HepG2 (cell line): ENCODE measurements around the gene LTBR. TPM values are rescaled to one million over a fixed set of nuclear protein-coding genes. Genes with fewer than 3 reads are reported as not detected.

Experiments
- ARHGAP35 ChIP-seq: sonication (generic); formaldehyde crosslinking; IDR thresholded peaks from 2 replicates; pipeline ENCODE4 v1.9.0; 2022; ENCODE audit warnings: mild to moderate bottlenecking, inconsistent platforms, moderate library complexity, missing genetic modification reagents, borderline replicate concordance
- ATF2 ChIP-seq: sonication (generic); formaldehyde crosslinking; IDR thresholded peaks from 2 replicates; pipeline ENCODE4 v1.4.0; 2020; ENCODE audit warnings: missing genetic modification reagents
- DR1 ChIP-seq: sonication (generic); formaldehyde crosslinking; IDR thresholded peaks from 2 replicates; pipeline ENCODE4 v1.8.0; 2021; ENCODE audit warnings: mild to moderate bottlenecking, missing genetic modification reagents, inconsistent platforms
- ETV6 ChIP-seq: sonication (generic); formaldehyde crosslinking; conservative IDR thresholded peaks from 2 replicates; pipeline ENCODE4 v1.4.0; 2020; ENCODE audit warnings: missing genetic modification reagents
- FOXC1 ChIP-seq: sonication (generic); formaldehyde crosslinking; IDR thresholded peaks from 2 replicates; pipeline ENCODE4 v1.8.0; 2022; ENCODE audit warnings: mild to moderate bottlenecking, missing genetic modification reagents, borderline replicate concordance
- GATA4 ChIP-seq: sonication (generic); IDR thresholded peaks from 2 replicates; pipeline ENCODE4 v1.6.1; 2016; ENCODE audit warnings: antibody characterized with exemption, low read depth, borderline replicate concordance
- GTF3A ChIP-seq: sonication (generic); formaldehyde crosslinking; conservative IDR thresholded peaks from 2 replicates; pipeline ENCODE4 v1.4.0; 2020; ENCODE audit warnings: mild to moderate bottlenecking, missing genetic modification reagents
- MED8 ChIP-seq: sonication (generic); formaldehyde crosslinking; IDR thresholded peaks from 2 replicates; pipeline ENCODE4 v1.8.1; 2023; ENCODE audit warnings: mild to moderate bottlenecking, missing genetic modification reagents; ENCODE audit not compliant: insufficient replicate concordance
- NFIB ChIP-seq: sonication (generic); formaldehyde crosslinking; IDR thresholded peaks from 2 replicates; pipeline ENCODE4 v1.9.0; 2021; ENCODE audit warnings: missing genetic modification reagents, mild to moderate bottlenecking, borderline replicate concordance
- PLRG1 ChIP-seq: fragments of 450-650 bp; conservative IDR thresholded peaks from 2 replicates; pipeline ENCODE4 v1.6.1; 2016
- POLR2AphosphoS2 ChIP-seq: IDR thresholded peaks from 2 replicates; pipeline ENCODE4 v1.6.1; 2011; ENCODE audit warnings: low read depth, low read length, improper control_type of control experiment
- RAD21 ChIP-seq: fragments of 450-650 bp; formaldehyde crosslinking; IDR thresholded peaks from 2 replicates; pipeline ENCODE4 v1.5.0; 2020; ENCODE audit warnings: mild to moderate bottlenecking
- RCOR2 ChIP-seq: IDR thresholded peaks from 2 replicates; pipeline ENCODE4 v1.6.1; 2016; ENCODE audit warnings: missing biosample characterization, missing genetic modification reagents
- SMYD3 ChIP-seq: sonication (generic); formaldehyde crosslinking; IDR thresholded peaks from 2 replicates; pipeline ENCODE4 v1.8.1; 2023; ENCODE audit warnings: mild to moderate bottlenecking, missing genetic modification reagents
- SNRNP70 ChIP-seq: fragments of 200-400 bp; formaldehyde crosslinking; IDR thresholded peaks from 2 replicates; pipeline ENCODE4 v1.6.1; 2017; ENCODE audit warnings: mild to moderate bottlenecking, low read depth, low read length, moderate library complexity
- ZBTB40 ChIP-seq, 2 experiments: fragments of 450-650 bp in 1 of 2; sonication (generic) in 1 of 2; formaldehyde crosslinking in 1 of 2; IDR thresholded peaks; 2 replicates each; pipeline versions ENCODE4 v1.6.1 to v1.8.0; 2016 to 2022; ENCODE audit warnings: antibody characterized with exemption in 1 of 2, mild to moderate bottlenecking in 1 of 2, missing genetic modification reagents in 1 of 2
- ZMYM2 ChIP-seq: sonication (generic); formaldehyde crosslinking; IDR thresholded peaks from 2 replicates; pipeline ENCODE4 v1.8.0; 2022; ENCODE audit warnings: mild to moderate bottlenecking, missing genetic modification reagents
- ZNF556 ChIP-seq: sonication (generic); formaldehyde crosslinking; IDR thresholded peaks from 2 replicates; pipeline ENCODE4 v1.4.0; 2020; ENCODE audit warnings: mild to moderate bottlenecking, missing genetic modification reagents, borderline replicate concordance
- ZNF569 ChIP-seq: sonication (generic); formaldehyde crosslinking; IDR thresholded peaks from 2 replicates; pipeline ENCODE4 v1.5.0; 2020; ENCODE audit warnings: mild to moderate bottlenecking, missing genetic modification reagents, moderate library complexity, borderline replicate concordance
- ZSCAN12 ChIP-seq: sonication (generic); formaldehyde crosslinking; IDR thresholded peaks from 2 replicates; pipeline ENCODE4 v1.9.0; 2021; ENCODE audit warnings: mild to moderate bottlenecking, missing genetic modification reagents
- polyA plus RNA-seq, 8 experiments: library from polyadenylated mRNA; depleted of rRNA in 3 of 8; stranded (reverse) in 7 of 8; unstranded in 1 of 8; fragments of >200 nt; fragmentation: Illumina TruSeq in 4 of 8; extraction: Trizol in 4 of 8; gene quantifications; 2 replicates each; pipeline versions ENCODE4 v1.2.1 to v1.2.3, GENCODE V29; 2011 to 2016; ENCODE audit warnings: low read depth in 4 of 8, missing spikeins in 1 of 8, mixed read lengths in 1 of 8; ENCODE audit not compliant: insufficient read depth in 1 of 8
- total RNA-seq, 5 experiments: library from RNA; depleted of rRNA; stranded (reverse); fragments of >200 nt; fragmentation: Illumina TruSeq; extraction: Trizol; gene quantifications; 2 replicates each; pipeline ENCODE4 v1.2.3, GENCODE V29; 2016; ENCODE audit warnings: low read depth in 1 of 5

Gene LTBR
- total and polyA plus RNA-seq, 2 of the 13 experiments (the other 11 are each of a cell fraction or from before 2014, with no cell fraction given): 31.4 to 34.8 TPM

GRCh38 chr12:6341417-6342139 is 42.4 kb upstream of the LTBR start, which contains the start of gene TNFRSF1A (continued):
- TF ChIP-seq ZBTB40 (IDR thresholded peaks at IDR 0.05) (no peak), ZBTB40 (CRISPR knock-in tag; IDR thresholded peaks at IDR 0.05) (peak; percentile 45; the same call in 1 of the 2 replicates), ZSCAN12 (CRISPR knock-in tag) (no peak), FOXC1 (peak; percentile 74; the same call in 1 of the 2 replicates), RAD21 (CRISPR knock-in tag) (no peak; the same call in 1 of the 2 replicates), ARHGAP35 (CRISPR knock-in tag) (no peak), GTF3A (CRISPR knock-in tag) (no peak), ZMYM2 (no peak), RCOR2 (CRISPR knock-in tag) (no peak), SNRNP70 (no peak), POLR2AphosphoS2 (no peak), GATA4 (peak; percentile 35; the same call in 1 of the 2 replicates), SMYD3 (no peak), ATF2 (0 out of 2 replicates have a peak, but pooled peaks have one; percentile 49), ZNF556 (CRISPR knock-in tag) (no peak), MED8 (CRISPR knock-in tag) (no peak), ETV6 (CRISPR knock-in tag) (no peak), NFIB (no peak), ZNF569 (CRISPR knock-in tag) (no peak), PLRG1 (no peak), DR1 (CRISPR knock-in tag) (no peak; the same call in 1 of the 2 replicates)
